Astrocyte (in vitro differentiated cells and primary cell): ENCODE results near the gene TRIM15.

ENCODE experiments used
- CTCF ChIP-seq: IDR thresholded peaks from 2 replicates; pipeline ENCODE4 v1.5.1; 2011; ENCODE audit warnings: low read depth, mild to moderate bottlenecking, inconsistent platforms, low read length, moderate library complexity; ENCODE audit not compliant: insufficient read depth
- EZH2 ChIP-seq: IDR thresholded peaks from 2 replicates; pipeline ENCODE4 v1.6.1; 2012; ENCODE audit warnings: mild to moderate bottlenecking, low read length, inconsistent platforms; ENCODE audit not compliant: insufficient read depth

GRCh38 chr6:30147096-30147495, 16.2 kb upstream of the TRIM15 start:
- TF ChIP-seq CTCF = no peak
- TF ChIP-seq EZH2 = no peak
